GM23338 (cell line): ENCODE measurements around the gene ARL4A.

ENCODE experiments used
- CREB1 ChIP-seq: fragments of 250-450 bp; sonication (Bioruptor Pico); IDR thresholded peaks from 2 replicates; pipeline ENCODE4 v1.5.0; 2020; ENCODE audit warnings: low read depth, mild to moderate bottlenecking, moderate library complexity
- CTCF ChIP-seq, 2 experiments: fragments of 200-600 bp in 1 of 2; sonication (generic) in 1 of 2; conservative IDR thresholded peaks; 2 replicates each; pipeline versions ENCODE4 v1.5.1 to v1.6.1; 2016 to 2017; ENCODE audit warnings: antibody characterized with exemption in 2 of 2, low read depth in 2 of 2, mild to moderate bottlenecking in 2 of 2, moderate library complexity in 1 of 2
- ETS1 ChIP-seq: IDR thresholded peaks from 2 replicates; pipeline ENCODE4 v1.6.1; 2016; ENCODE audit warnings: antibody characterized with exemption
- EZH2 ChIP-seq: fragments of 200-600 bp; sonication (generic); IDR thresholded peaks from one replicate; pipeline ENCODE4 v1.8.0; 2017; ENCODE audit warnings: antibody characterized with exemption, mild to moderate bottlenecking, low read depth; ENCODE audit not compliant: unreplicated experiment
- EZH2phosphoT487 ChIP-seq: fragments of 200-600 bp; sonication (generic); IDR thresholded peaks from one replicate; pipeline ENCODE4 v1.8.1; 2018; ENCODE audit warnings: antibody characterized with exemption; ENCODE audit not compliant: unreplicated experiment
- JUNB ChIP-seq: IDR thresholded peaks from one replicate; pipeline ENCODE4 v1.6.1; 2016; ENCODE audit warnings: antibody characterized with exemption; ENCODE audit not compliant: unreplicated experiment
- NANOG ChIP-seq: IDR thresholded peaks from 2 replicates; pipeline ENCODE4 v1.6.1; 2016; ENCODE audit warnings: antibody characterized with exemption, borderline replicate concordance
- POLR2AphosphoS5 ChIP-seq: IDR thresholded peaks from 2 replicates; pipeline ENCODE4 v1.6.1; 2016; ENCODE audit warnings: antibody characterized with exemption, low read depth
- REST ChIP-seq: IDR thresholded peaks from one replicate; pipeline ENCODE4 v1.6.1; 2018; ENCODE audit warnings: antibody characterized with exemption; ENCODE audit not compliant: unreplicated experiment
- ZNF114 ChIP-seq: fragments of 250-450 bp; sonication (Bioruptor Pico); IDR thresholded peaks from 2 replicates; pipeline ENCODE4 v1.5.0; 2020; ENCODE audit warnings: mild to moderate bottlenecking, moderate library complexity
- ZNF331 ChIP-seq: fragments of 250-450 bp; sonication (Bioruptor Pico); IDR thresholded peaks from 2 replicates; pipeline ENCODE4 v1.5.0; 2020; ENCODE audit warnings: low read depth, mild to moderate bottlenecking, moderate library complexity

- TF ChIP-seq CTCF (conservative IDR thresholded peaks at IDR 0.05; ENCODE audit: low read depth in 2 of 2) (no peak), REST (no peak), ZNF114 (no peak), POLR2AphosphoS5 (no peak), EZH2 (no peak), JUNB (no peak), EZH2phosphoT487 (no peak), ZNF331 (CRISPR knock-in tag) (no peak), ETS1 (no peak), CREB1 (CRISPR knock-in tag) (no peak), NANOG (no peak)
These were observed 24.8 kb downstream of the ARL4A start for GRCh38 chr7:12712236-12712635.
